ENCODE results near the gene SCLY.

GRCh38 chr2:238077292-238077691 lies 16.5 kb downstream of the SCLY start:
- TF ChIP-seq POLR2AphosphoS5 (IDR thresholded peaks at IDR 0.05; ENCODE audit: low read depth, low read length) (no peak), POLR2A (IDR thresholded peaks at IDR 0.05; ENCODE audit: low read depth, low read length) (no peak), TAF1 (IDR thresholded peaks at IDR 0.05; ENCODE audit: low read depth, low read length) (no peak), PAX5 (IDR thresholded peaks at IDR 0.05; ENCODE audit: insufficient read depth, low read length, severe bottlenecking) (no peak), SPI1 (IDR thresholded peaks at IDR 0.05; ENCODE audit: low read depth, low read length) (no peak)
